Progenitor cell of endocrine pancreas (in vitro differentiated cells): Measurements from ENCODE around the gene TNNI3K. TPM values are rescaled to one million over a fixed set of nuclear protein-coding genes. Genes with fewer than 3 reads are reported as not detected.

Experiments used
- DNase-seq: peaks from one replicate; pipeline ENCODE4 v3.0.0; 2021; ENCODE audit warnings: low spot score; ENCODE audit not compliant: unreplicated experiment
- H3K27ac Mint-ChIP-seq: 2 replicates; pipeline ENCODE4 v1.8.0; 2021; ENCODE audit warnings: mild to moderate bottlenecking, moderate library complexity, mixed read lengths
- H3K27me3 Mint-ChIP-seq: 2 replicates; pipeline ENCODE4 v1.8.0; 2021; ENCODE audit warnings: mixed read lengths
- H3K36me3 Mint-ChIP-seq: 2 replicates; pipeline ENCODE4 v1.8.0; 2022; ENCODE audit warnings: mixed read lengths; ENCODE audit not compliant: insufficient read depth
- H3K4me1 Mint-ChIP-seq: 2 replicates; pipeline ENCODE4 v1.8.0; 2021; ENCODE audit warnings: low read depth, mixed read lengths
- H3K4me3 Mint-ChIP-seq: 2 replicates; pipeline ENCODE4 v1.8.0; 2021; ENCODE audit warnings: low read depth, mild to moderate bottlenecking, moderate library complexity, mixed read lengths
- H3K9me3 Mint-ChIP-seq: 2 replicates; pipeline ENCODE4 v1.8.0; 2021; ENCODE audit warnings: low read depth, mixed read lengths
- total RNA-seq: library from RNA; stranded (reverse); gene quantifications from 2 replicates; pipeline ENCODE4 v1.2.1, GENCODE V29; 2021
- TF ChIP-seq, protein P1 (sequence below): fragments of 200-600 bp; sonication (generic); IDR thresholded peaks from one replicate; pipeline ENCODE4 v1.5.0; 2021; ENCODE audit warnings: antibody characterized with exemption, mild to moderate bottlenecking; ENCODE audit not compliant: unreplicated experiment

Gene TNNI3K
- total RNA-seq, 1 donor from 2014 or later: not detected

GRCh38 chr1:74578101-74578500 is 342.9 kb downstream of the TNNI3K start:
- Mint-ChIP-seq H3K4me3 (no peak overlapping the region), H3K9me3 (no peaks in the 10 kb centered on the region), H3K4me1 (no peaks in the 10 kb centered on the region), H3K27ac (no peak overlapping the region), H3K36me3 (no peaks in the 10 kb centered on the region), H3K27me3 (no peaks in the 10 kb centered on the region)
- TF ChIP-seq, protein P1, sequence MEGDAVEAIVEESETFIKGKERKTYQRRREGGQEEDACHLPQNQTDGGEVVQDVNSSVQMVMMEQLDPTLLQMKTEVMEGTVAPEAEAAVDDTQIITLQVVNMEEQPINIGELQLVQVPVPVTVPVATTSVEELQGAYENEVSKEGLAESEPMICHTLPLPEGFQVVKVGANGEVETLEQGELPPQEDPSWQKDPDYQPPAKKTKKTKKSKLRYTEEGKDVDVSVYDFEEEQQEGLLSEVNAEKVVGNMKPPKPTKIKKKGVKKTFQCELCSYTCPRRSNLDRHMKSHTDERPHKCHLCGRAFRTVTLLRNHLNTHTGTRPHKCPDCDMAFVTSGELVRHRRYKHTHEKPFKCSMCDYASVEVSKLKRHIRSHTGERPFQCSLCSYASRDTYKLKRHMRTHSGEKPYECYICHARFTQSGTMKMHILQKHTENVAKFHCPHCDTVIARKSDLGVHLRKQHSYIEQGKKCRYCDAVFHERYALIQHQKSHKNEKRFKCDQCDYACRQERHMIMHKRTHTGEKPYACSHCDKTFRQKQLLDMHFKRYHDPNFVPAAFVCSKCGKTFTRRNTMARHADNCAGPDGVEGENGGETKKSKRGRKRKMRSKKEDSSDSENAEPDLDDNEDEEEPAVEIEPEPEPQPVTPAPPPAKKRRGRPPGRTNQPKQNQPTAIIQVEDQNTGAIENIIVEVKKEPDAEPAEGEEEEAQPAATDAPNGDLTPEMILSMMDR: no peak
- DNase-seq: no peak

DNA sequence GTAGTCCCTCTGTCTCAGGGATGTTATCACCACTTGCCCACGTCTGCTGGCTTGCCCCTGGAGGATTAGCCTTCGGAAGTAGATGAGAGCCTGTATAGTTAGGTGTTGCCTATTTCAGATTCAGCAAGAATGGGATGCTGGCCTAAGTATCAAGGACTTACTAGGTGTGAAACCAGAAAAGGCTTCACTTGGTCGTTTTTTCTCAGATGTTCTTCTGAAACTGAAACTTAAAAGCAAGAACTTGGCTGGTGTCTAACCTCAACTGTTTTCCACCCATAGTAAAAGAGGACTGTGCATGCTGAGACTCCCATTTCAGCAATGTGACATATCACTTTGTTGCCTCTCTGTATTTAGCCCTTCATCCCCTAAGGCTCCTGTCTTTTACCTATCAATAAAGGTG is 344.2 kb downstream of the TNNI3K start:
- no peaks in the 10 kb centered on the region for H3K27me3 Mint-ChIP-seq
- H3K9me3 Mint-ChIP-seq: no peaks in the 10 kb centered on the region
- H3K27ac Mint-ChIP-seq: no peak overlapping the region
- TF ChIP-seq, protein P1: no peak
- no peaks in the 10 kb centered on the region for H3K4me1 Mint-ChIP-seq
- no peak overlapping the region for H3K4me3 Mint-ChIP-seq
- DNase-seq: no peak
- no peaks in the 10 kb centered on the region for H3K36me3 Mint-ChIP-seq

DNA sequence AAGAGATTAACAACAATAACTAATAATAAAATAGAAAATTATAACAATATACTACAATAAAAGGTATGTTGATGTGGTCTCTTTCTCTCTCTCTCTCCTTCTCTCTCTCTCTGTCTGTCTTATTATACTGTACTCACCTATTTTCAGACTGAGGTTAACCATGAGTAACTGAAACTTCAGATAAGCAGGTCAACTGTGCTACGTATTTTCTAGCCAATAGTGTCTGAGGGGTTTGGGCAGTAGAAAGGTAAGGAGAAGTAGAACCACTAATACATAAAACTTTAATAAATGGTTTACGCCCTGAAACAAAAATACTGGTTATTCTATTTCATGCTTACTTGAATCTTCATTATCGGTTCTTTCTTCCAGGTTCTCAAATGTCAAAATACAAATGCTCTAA is 348.2 kb downstream of the TNNI3K start:
- Mint-ChIP-seq H3K4me1 (no peaks in the 10 kb centered on the region), H3K4me3 (no peak overlapping the region), H3K36me3 (no peaks in the 10 kb centered on the region), H3K27ac (no peak overlapping the region), H3K27me3 (no peaks in the 10 kb centered on the region), H3K9me3 (no peaks in the 10 kb centered on the region)
- no peak for DNase-seq
- TF ChIP-seq, protein P1: no peak

DNA sequence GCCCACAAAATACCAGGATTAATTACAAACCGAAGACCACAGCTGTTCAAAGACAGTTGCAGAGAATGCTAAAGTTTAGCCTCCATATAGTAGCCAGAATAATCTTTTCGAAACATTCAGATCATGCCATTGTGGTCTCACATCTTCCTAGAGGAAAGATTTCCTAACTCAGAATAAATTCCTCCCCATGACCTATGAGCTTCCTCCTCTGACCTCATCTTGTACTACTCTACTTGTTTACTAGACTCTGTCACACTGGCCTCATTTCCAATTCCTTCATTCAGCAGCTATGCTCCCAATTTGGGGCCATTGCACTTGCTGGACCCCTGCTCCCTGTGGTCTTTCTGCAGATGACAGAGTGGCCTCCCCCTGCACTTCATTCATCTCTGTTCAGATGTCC is 349.0 kb downstream of the TNNI3K start:
- Mint-ChIP-seq H3K27me3 (no peaks in the 10 kb centered on the region), H3K27ac (no peak overlapping the region), H3K9me3 (no peaks in the 10 kb centered on the region), H3K36me3 (no peaks in the 10 kb centered on the region), H3K4me1 (no peaks in the 10 kb centered on the region), H3K4me3 (no peak overlapping the region)
- TF ChIP-seq, protein P1: no peak
- DNase-seq: no peak

- Mint-ChIP-seq H3K27me3 (no peaks in the 10 kb centered on the region), H3K4me3 (no peak overlapping the region), H3K9me3 (no peaks in the 10 kb centered on the region), H3K4me1 (no peaks in the 10 kb centered on the region), H3K36me3 (no peaks in the 10 kb centered on the region), H3K27ac (no peak overlapping the region)
- no peak for DNase-seq
- TF ChIP-seq, protein P1: no peak
Measured at GRCh38 chr1:74586253-74586897, 351.2 kb downstream of the TNNI3K start.
